ENCODE data around the gene TTC34.

GRCh38 chr1:2815551-2815950 is 14.1 kb upstream of the TTC34 start:
- TF ChIP-seq USF1 (IDR thresholded peaks at IDR 0.05; ENCODE audit: borderline replicate concordance, low read depth), result no peak
- TF ChIP-seq RXRA (IDR thresholded peaks at IDR 0.05; ENCODE audit: borderline replicate concordance, low read depth), result no peak
- TF ChIP-seq FOXM1 (IDR thresholded peaks at IDR 0.05; ENCODE audit: low read depth), result no peak
